DMS153 (cell line): ENCODE results near the gene OTOG.
"Not testable (repeated sequence)": the region's sequence is repeated elsewhere in the genome, so short reads cannot be mapped to it uniquely, and the experiment has no call there.

Source experiments
- DNase-seq: peaks from one replicate; lab custom pipeline; 2025; lab: John Stamatoyannopoulos, UW

Gene OTOG

GRCh38 chr11:17605651-17606122 is 58.6 kb downstream of the OTOG start:
- no peak for DNase-seq

DNA sequence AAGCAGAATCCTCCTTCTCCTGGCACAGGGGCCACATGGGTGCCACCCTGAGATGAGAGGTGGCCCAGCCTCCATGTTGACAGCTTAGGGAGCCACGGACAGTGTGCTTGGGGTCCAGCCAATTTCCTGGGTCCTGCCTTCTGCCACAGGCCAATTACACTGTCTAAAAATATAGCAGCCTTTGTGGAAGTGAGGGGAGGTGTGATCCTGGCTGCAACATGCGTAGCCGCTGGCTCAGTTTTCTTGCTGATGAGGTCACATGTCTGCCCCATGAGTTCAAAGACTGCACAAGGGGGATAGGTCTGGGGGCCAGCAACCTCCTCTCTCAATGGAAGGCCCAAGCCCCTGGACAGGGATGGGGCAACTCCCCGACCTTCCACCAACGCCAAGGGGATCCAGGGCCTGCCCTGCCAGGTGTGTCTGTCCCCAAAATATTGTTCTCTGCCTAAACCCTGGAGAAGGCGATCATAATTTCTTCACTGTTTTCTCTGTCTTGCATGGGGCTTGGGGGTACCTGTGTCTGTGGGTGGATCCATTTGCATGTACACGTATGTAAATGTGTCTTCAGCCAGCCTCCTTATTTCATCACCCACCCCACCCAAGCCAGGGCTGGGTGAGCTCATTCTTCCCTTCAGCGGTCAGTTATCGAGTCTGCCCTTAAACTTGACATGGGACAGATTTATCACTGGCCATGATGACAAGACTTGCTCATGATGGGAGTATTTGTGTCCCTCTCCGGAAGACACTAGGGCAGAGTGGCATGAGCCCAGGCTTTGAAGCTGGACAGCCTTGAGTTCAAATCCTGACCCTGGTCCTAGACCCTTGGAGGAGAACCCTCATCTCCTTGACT is 59.4 kb downstream of the OTOG start:
- DNase-seq = no peak

GRCh38 chr11:17607083-17607429 is 60.0 kb downstream of the OTOG start:
- no peak for DNase-seq

DNA sequence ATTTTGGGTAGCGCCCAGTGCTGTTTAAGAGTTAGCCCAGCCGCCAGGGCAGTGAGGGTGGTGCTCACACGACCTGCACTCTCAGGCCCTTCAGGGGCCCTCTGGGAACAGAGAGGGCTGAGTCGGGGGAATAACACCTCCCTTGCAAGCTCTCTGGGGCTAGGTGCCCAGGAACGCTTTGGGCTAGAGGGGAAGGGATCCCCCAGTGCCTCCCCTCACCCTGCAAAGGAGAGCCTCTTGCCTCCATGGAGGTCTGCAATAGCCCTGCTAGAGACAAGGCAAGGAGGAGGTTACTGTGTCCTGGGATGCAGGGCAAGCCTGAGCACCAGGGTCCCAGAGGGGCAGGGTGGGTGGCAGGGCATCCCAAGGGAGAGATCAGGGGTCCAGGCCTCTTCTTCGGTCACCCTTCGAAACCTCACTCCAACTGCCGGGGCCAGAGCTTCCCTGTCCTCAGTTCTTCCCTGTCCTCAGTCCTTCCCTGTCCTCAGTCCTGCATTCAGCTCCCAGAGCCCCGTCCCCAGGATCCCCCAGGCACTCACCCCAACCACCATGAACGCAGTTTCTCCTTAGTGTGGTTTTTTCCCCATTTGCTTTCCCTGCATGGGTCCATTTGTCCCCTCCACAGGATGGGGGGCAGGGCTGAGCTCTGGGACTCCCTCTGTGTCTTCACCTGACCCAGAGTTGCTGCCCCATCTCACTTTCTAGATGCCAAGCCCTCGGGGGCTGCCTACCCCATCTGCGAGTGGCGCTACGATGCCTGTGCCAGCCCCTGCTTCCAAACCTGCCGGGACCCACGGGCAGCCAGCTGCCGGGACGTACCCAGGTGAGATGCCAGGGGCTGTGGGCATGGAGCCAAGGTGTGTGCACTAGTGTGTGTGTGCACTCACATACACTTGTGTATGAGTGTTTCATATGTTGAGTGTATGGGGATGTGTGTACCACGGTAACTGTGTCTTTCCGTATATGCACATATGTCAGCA is 60.8 kb downstream of the OTOG start:
- DNase-seq = no peak

DNA sequence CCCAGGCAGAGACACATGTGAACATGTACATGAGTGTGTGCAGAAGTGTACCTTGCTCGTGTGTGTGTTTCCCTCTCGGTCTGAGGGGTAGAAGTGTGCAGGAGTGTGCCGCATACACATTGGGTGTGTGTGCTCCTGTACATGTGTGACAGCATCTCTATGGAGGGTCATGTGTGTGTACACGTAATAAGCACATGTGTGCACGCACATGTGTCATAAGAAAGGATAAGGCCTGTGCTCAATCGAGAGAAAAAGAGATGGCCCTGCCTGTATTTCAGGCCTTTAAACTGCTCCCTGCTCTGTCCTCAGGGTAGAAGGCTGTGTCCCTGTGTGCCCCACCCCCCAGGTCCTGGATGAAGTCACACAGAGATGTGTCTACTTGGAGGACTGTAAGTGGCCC is 61.8 kb downstream of the OTOG start:
- no peak for DNase-seq

DNA sequence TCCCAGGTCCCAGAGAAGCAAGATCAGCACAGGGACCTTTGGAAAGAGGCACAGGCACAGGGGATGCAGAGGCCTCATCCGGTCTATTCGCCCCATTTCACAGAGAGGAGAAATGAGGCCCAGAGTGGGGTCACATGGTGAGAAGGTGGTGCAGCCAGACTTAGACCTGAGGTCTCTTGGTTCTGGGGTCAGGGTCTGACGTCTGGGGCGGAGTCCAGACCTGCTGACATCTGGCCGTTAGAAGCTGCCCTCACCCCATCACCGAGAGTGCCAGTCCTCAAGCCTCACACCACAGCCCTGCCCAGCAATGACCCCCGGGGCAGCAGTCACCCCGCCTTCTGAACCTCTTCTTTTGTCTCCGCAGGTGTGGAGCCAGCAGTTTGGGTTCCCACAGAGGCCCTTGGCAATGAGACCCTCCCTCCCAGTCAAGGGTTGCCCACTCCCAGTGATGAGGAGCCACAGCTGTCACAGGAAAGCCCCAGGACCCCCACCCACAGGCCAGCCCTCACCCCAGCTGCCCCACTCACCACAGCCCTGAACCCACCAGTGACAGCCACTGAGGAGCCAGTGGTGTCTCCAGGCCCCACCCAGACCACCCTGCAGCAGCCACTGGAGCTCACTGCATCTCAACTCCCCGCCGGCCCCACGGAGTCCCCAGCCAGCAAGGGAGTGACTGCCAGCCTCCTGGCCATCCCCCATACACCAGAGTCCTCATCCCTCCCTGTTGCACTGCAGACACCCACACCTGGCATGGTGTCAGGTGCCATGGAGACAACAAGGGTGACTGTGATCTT is 62.4 kb downstream of the OTOG start:
- no peak for DNase-seq

GRCh38 chr11:17610085-17610894 is 63.2 kb downstream of the OTOG start:
- DNase-seq = no peak

GRCh38 chr11:17611049-17611448 is 64.0 kb downstream of the OTOG start:
- no peak for DNase-seq

DNA sequence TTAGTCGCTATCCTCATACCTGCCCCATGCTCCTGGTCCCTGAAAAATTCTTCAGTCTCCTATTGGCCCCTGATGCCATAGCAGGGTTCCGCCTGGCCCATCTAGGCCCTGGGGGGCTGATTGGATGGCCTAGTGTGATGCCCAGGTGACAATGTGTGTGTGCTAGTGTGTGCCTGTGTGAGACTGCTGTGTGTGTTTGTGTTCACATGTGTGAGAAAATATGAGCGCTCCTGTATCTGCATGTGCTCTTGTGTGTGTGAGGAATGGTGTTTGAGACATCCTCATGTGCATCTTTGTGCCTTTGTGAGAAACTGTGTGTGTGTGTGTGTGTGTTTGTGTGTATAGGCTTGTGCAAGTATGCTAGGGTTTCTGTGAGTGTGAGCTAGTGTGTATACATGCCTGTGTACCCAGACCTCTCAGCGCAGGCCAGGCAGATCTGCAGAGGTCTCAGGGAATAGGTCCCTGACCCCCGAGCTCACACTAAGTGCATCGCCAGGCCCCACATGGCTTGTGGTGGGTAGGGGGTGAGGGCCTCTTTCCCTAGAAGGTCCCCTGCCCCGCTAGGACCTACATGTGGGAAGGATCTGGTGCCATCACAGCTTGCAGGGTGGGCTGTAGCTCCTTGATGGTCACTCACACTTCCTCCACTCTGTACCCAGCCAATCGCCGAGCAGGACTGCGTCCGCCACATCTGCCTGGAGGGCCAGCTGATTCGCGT is 64.6 kb downstream of the OTOG start:
- no peak for DNase-seq

- DNase-seq = no peak
Measured at GRCh38 chr11:17612221-17613188, 65.4 kb downstream of the OTOG start.

GRCh38 chr11:17613428-17613962 is 66.4 kb downstream of the OTOG start:
- DNase-seq = no peak

- no peak for DNase-seq
Measured at GRCh38 chr11:17613983-17614382, 66.9 kb downstream of the OTOG start.

- DNase-seq = not testable (repeated sequence)
Measured at GRCh38 chr11:17622711-17623110, 75.7 kb downstream of the OTOG start.

DNA sequence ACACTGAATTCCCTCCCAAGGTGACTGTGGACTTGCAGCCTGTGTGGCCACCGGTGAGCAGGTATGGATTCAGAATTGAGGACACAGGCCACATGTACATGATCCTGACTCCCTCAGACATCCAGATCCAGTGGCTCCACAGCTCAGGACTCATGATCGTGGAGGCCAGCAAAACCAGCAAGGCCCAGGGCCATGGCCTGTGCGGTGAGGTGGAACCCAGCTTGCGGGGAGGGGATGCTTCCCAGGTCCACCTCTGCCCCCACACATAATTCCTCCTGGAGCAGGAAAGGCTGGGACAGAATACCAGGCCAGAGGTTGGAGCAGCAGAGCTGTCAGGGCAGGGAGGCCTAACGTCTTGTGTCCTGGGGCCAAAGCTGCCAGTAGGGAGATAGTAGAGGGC is 82.1 kb downstream of the OTOG start:
- no peak for DNase-seq

- no peak for DNase-seq
Measured at GRCh38 chr11:17630936-17631335, 83.9 kb downstream of the OTOG start.

GRCh38 chr11:17631702-17632365 is 84.8 kb downstream of the OTOG start:
- no peak for DNase-seq

GRCh38 chr11:17633279-17633986 is 86.4 kb downstream of the OTOG start:
- DNase-seq = no peak
